Uterus (tissue), 2 donors: ENCODE measurements around the gene CACNA1C.

ENCODE experiments used
- CTCF ChIP-seq, 4 experiments: fragments of 200-600 bp in 2 of 4; fragments of 450-650 bp in 2 of 4; sonication (generic) in 2 of 4; IDR thresholded peaks; one replicate each; pipeline ENCODE4 v1.5.1; 2016 to 2019; ENCODE audit warnings: antibody characterized with exemption in 4 of 4, mild to moderate bottlenecking in 2 of 4, moderate library complexity in 1 of 4
- POLR2A ChIP-seq, 2 donors: fragments of 450-650 bp; IDR thresholded peaks; one replicate each; pipeline ENCODE4 v1.6.1; 2016; ENCODE audit warnings: antibody characterized with exemption in 2 of 2, mild to moderate bottlenecking in 1 of 2, moderate library complexity in 1 of 2

- TF ChIP-seq POLR2A (IDR thresholded peaks at IDR 0.05) (no peak), CTCF (IDR thresholded peaks at IDR 0.05) (no peak)
These were observed 579.0 kb downstream of the CACNA1C start for GRCh38 chr12:2631653-2632350.
